CMK (cell line): ENCODE measurements around the gene CEP89.
"Not testable (repeated sequence)": the region's sequence is repeated elsewhere in the genome, so short reads cannot be mapped to it uniquely, and the experiment has no call there.

ENCODE experiments used
- DNase-seq: peaks from one replicate; pipeline ENCODE4 v3.0.0-alpha.2; 2010; ENCODE audit warnings: low read depth

The CEP89 gene

DNA sequence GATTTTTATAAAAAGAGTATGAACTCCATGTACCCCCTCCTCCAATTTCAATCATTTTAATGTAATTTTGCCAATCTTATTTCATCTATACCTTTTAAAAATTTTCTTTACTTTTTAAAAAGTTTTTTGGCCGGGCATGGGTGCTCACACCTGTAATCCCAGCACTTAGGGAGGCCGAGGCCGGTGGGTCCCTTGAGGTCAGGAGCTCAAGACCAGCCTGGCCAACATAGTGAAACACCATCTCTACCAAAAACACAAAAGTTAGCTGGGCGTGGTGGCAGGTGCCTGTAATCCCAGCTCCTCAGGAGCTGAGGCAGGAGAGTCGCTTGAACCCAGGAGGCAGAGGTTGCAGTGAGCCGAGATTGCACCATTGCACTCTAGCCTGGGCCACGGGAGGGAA, 138.4 kb downstream of the CEP89 start:
- DNase-seq, result not testable (repeated sequence)

DNA sequence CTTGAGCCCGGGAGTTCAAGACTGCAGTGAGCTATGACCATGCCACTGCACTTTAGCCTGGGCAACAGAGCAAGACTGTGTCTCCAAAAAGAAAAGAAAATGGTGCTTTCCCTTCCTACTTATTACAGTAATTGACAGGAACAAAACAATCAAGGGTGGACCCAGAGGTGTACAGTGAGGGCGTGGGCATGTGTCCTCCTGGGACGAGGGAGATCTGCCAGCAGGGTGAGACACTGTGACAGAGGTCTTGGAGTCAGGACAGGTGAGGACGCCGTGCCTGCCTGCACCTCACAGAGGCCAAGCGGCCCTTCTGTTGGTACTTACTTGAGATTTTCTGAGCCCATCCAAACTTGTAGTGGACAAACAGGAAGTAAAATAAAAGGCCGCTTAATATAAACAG, 138.9 kb downstream of the CEP89 start:
- DNase-seq, result not testable (repeated sequence)

DNA sequence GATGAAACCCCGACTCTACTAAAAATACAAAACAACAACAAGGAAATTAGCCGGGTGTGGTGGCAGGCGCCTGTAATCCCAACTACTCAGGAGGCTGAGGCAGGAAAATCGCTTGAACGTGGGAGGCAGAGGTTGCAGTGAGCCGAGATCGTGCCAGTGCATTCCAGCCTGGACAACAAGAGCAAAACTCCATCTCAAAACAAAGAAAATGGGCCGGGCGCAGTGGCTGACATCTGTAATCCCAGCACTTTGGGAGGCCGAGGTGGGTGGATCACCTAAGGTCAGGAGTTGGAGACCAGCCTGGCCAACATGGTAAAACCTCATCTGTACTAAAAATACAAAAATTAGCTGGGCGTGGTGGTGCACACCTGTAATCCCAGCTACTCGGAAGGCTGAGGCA, 139.7 kb downstream of the CEP89 start:
- not testable (repeated sequence) for DNase-seq

DNA sequence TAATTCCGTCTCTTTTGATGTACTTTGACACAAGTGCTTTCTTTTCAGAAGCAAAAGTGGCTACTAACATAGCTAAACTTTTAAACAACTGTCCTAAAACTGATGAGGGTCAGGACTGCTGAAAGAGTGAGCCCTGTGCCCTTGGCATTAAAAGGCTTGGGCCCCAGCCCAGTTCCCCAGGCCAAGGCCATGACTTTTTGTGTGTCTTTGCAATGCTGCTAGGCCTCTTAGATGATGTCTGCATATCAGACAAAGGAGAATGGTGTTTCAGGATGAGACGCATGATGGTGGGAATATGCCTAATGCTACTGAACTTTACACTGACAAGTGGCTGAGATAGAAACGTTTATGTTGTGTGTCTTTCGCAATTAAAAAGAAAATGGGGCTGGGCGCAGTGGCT, 140.1 kb downstream of the CEP89 start:
- no peak for DNase-seq

DNA sequence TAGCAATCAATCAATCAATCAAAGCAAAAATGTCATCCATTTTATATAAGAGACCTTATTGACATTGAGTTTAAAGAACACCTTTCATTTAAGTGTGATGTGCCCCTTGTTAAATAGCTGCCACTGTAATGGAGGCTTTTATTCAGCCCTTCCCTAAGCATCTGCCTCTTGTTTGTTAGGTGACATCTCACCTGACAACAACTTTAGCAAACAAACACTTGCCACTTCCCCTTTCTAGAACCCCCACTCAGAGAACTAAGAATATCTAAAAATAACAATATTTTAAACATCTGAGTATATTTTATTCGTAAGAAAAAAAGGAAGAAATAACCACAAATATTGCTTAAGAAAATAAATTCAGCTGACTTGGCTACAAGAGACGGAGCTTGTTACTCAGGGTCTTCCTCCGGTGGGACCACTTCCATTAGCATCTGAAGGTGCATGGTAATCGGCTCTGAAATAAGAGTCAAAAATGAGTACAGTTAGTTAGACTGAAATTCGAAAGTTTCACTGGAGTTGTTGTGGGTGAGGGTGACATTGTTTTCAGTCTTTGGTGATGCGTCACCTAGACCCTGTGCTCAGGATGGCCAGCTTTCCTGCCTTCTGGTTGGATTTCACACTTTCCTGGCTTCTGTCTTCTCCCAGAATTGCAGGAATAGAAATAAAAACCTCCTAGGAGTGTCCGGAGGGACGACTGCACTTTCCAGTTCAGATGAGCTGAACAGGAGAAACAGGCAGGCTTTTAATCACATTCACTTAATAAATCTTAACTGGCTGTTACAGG, 141.3 kb downstream of the CEP89 start:
- no peak for DNase-seq

DNA sequence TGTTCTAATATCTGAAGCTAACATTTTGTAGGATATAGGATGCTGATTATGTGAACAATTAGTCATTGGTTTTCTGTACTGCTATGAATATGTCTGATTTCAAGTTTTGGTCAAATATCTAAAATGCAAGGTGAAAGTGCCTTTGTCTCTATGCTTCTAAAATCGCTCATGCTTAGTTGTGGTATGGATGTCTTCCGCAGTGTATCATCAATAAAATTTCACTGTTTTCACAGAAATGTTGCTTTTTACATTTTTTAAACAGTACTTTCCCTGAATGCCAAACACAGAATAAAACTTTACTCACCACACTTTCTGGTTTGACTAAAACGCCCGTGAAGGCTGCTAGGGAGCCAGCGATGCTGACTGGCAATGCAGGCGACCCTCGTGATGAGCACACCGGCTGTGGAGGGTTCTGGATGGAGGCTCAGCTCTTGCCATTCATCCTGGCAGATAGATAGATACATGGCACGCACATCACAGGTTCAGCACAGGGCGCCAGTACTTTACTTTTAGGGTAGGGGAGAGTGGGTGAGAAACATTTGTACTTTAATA, 142.3 kb downstream of the CEP89 start:
- no peak for DNase-seq

DNA sequence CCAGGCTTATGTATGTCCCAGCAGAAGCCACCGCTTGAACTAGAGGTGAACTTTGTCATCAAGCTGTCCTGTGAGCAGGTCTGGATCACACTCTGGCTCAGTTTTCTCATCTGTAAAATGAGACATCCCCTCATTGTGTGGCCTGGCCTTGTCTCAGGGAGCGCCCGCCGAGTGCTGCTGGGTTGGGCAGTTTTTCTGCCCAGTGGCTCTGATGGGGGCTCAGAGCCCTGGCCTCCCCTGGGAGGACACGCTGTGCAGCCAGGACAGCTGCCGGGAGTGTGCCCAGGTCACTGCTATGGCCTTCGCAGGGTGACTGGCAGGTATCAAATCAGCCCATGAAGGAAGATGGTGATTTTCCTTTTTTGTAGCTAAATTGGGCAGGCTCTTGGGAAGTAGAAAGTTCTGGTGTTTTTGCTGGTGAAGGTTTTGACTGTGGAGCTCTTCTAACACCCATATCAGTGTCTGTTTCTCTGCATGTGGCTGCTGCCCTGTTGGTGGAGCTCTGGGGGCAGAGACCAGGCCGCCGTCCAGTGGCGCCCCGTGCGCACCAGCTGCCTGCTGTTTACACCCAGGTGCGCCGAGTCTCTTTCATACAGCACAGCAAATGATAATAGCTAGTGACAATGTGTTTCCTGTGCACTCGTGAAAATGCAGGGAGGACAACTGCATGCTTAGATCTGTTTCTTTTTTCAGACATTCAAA, 143.0 kb downstream of the CEP89 start:
- no peak for DNase-seq

DNA sequence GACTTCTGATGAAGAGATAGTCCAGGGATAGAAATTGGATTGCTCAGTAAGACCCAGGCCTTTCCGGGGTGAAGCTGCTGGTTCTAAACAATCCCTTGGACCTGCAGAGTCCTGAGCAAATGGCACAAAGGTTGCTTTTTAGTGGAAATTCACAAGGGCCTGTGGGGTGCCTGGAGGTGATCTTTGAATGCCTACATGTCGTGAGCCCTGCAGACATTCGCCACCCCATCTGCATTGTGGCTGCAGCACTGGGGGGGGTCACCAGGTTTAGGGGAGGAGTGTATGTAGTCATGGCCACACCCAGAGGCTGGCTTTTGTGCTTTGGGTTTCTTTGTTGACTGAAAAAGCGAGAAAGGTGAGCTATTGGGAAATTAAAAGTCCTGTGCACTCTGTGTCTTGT, 143.6 kb downstream of the CEP89 start:
- DNase-seq, result no peak
